Glutamatergic neuron (in vitro differentiated cells): ENCODE results near the gene RAB37. TPM values are rescaled to one million over a fixed set of nuclear protein-coding genes. Genes with fewer than 3 reads are reported as not detected.

ENCODE experiments used
- DNase-seq: peaks from one replicate; pipeline ENCODE4 v3.0.0; 2022
- H3K27ac Mint-ChIP-seq: one replicate; pipeline ENCODE4 v1.8.0; 2020; ENCODE audit warnings: mild to moderate bottlenecking, mixed read lengths, inconsistent platforms; ENCODE audit not compliant: unreplicated experiment
- H3K27me3 Mint-ChIP-seq: one replicate; pipeline ENCODE4 v1.8.0; 2020; ENCODE audit warnings: mild to moderate bottlenecking, moderate library complexity, mixed read lengths, inconsistent platforms; ENCODE audit not compliant: unreplicated experiment
- H3K36me3 Mint-ChIP-seq: one replicate; pipeline ENCODE4 v1.8.0; 2020; ENCODE audit warnings: mild to moderate bottlenecking, mixed read lengths, inconsistent platforms; ENCODE audit not compliant: unreplicated experiment
- H3K4me1 Mint-ChIP-seq: one replicate; pipeline ENCODE4 v1.8.0; 2020; ENCODE audit warnings: mild to moderate bottlenecking, low read depth, mixed read lengths, inconsistent platforms; ENCODE audit not compliant: unreplicated experiment
- H3K4me3 Mint-ChIP-seq: one replicate; pipeline ENCODE4 v1.8.0; 2020; ENCODE audit warnings: mild to moderate bottlenecking, mixed read lengths, inconsistent platforms; ENCODE audit not compliant: unreplicated experiment
- H3K9me3 Mint-ChIP-seq: one replicate; pipeline ENCODE4 v1.8.0; 2020; ENCODE audit warnings: mild to moderate bottlenecking, moderate library complexity, mixed read lengths, inconsistent platforms; ENCODE audit not compliant: unreplicated experiment
- CTCF ChIP-seq: fragments of 200-600 bp; sonication (generic); IDR thresholded peaks from one replicate; pipeline ENCODE4 v1.5.0; 2021; ENCODE audit not compliant: partially characterized antibody, unreplicated experiment
- total RNA-seq: library from RNA; stranded (reverse); fragmentation: NEBNext Ultra II Directional; extraction: Animal tissue kit (Norgen Biotek cat#: 25700); gene quantifications from one replicate; pipeline ENCODE4 v1.2.1, GENCODE V29; 2021; ENCODE audit not compliant: unreplicated experiment

Gene RAB37
- total RNA-seq, 1 donor from 2014 or later, result 2.1 TPM

- Mint-ChIP-seq H3K4me3 (no peak overlapping the region), H3K36me3 (no peaks in the 10 kb centered on the region), H3K4me1 (no peaks in the 10 kb centered on the region), H3K9me3 (peaks cover 3% of the 10 kb centered on the region), H3K27me3 (peaks cover 3% of the 10 kb centered on the region), H3K27ac (no peak overlapping the region)
- TF ChIP-seq CTCF, result no peak
- DNase-seq, result no peak
These were observed 7.2 kb upstream of the RAB37 start for GRCh38 chr17:74729866-74730265.

- Mint-ChIP-seq H3K36me3 (no peaks in the 10 kb centered on the region), H3K4me1 (no peaks in the 10 kb centered on the region), H3K27me3 (peaks cover 3% of the 10 kb centered on the region), H3K27ac (no peak overlapping the region), H3K4me3 (no peak overlapping the region), H3K9me3 (peaks cover 3% of the 10 kb centered on the region)
- TF ChIP-seq CTCF, result no peak
- DNase-seq, result no peak
These were observed 6.3 kb upstream of the RAB37 start for GRCh38 chr17:74730491-74731346.

GRCh38 chr17:74731347-74731605, 5.8 kb upstream of the RAB37 start:
- Mint-ChIP-seq H3K4me3 (no peak overlapping the region), H3K9me3 (peaks cover 3% of the 10 kb centered on the region), H3K27ac (no peak overlapping the region), H3K36me3 (no peaks in the 10 kb centered on the region), H3K27me3 (peaks cover 3% of the 10 kb centered on the region), H3K4me1 (no peaks in the 10 kb centered on the region)
- DNase-seq, result no peak
- no peak for TF ChIP-seq CTCF

- H3K4me3 Mint-ChIP-seq, result no peak overlapping the region
- TF ChIP-seq CTCF, result no peak
- peaks cover 6% of the 10 kb centered on the region for H3K27me3 Mint-ChIP-seq
- H3K4me1 Mint-ChIP-seq, result no peaks in the 10 kb centered on the region
- H3K9me3 Mint-ChIP-seq, result peaks cover 3% of the 10 kb centered on the region
- DNase-seq, result no peak
- H3K36me3 Mint-ChIP-seq, result no peaks in the 10 kb centered on the region
- H3K27ac Mint-ChIP-seq, result no peak overlapping the region
These were observed 4.8 kb upstream of the RAB37 start for GRCh38 chr17:74732042-74732867.
